H1 (cell line): ENCODE results near the gene MRPL40.

ENCODE experiments used
- POLR2A ChIP-seq, 2 experiments: IDR thresholded peaks; 1 replicate in 1 of 2; 2 replicates in 1 of 2; pipeline ENCODE4 v1.6.1; 2011; ENCODE audit warnings: low read depth in 2 of 2, low read length in 2 of 2, mild to moderate bottlenecking in 2 of 2; ENCODE audit errors: control extremely low read depth in 1 of 2
- TF ChIP-seq, protein P1 (sequence below), 3 experiments: IDR thresholded peaks; 1 replicate in 2 of 3; 2 replicates in 1 of 3; pipeline versions ENCODE4 v1.5.1 to v1.6.1; 2011; ENCODE audit warnings: low read length in 3 of 3, mild to moderate bottlenecking in 3 of 3, inconsistent platforms in 2 of 3, low read depth in 1 of 3, moderate library complexity in 1 of 3; ENCODE audit not compliant: insufficient read depth in 1 of 3; ENCODE audit errors: control extremely low read depth in 1 of 3

DNA sequence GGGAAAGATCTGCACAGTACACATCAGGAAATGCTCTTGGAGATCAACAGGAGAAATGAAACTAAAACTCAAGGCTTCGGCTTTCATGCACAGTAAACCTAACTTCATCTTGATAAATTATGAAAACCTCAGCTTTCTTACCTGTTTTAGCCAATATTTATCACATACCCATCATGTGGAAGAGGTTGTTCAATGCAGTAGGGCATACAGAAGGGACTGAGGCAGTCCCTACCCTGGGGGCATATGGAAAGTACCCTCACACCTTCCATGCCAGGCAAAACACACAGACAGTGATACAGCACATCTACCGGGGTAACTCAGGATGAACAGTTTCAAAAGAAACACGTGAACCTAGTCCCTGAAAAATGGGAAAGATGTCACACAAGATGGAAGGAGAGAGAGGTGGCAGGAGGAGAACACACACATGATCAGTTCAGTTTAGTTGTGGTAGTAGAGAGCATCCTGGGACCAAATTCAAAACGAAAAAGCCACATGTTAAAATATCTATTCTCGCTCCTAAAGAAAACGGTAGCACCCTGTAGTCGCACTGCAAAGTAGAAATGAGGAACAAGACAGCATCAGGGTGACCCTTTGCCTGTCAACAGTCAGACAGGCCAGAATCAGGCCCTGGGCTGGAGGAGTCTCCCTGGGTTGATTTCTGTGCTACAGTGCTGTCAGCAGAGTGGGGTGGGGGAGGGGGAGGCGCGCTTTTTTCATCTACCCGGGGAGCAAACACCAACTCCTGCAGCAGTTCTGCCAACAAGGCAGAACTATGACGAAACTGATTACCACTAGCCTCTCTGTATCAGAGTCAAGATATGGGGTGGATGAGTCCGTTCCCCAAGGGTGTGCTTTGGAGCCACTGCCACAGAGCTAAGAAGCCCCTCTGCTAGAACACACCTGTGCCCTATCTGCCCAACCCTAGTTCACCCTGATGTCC, 2.1 kb upstream of the MRPL40 start:
- TF ChIP-seq, protein P1, sequence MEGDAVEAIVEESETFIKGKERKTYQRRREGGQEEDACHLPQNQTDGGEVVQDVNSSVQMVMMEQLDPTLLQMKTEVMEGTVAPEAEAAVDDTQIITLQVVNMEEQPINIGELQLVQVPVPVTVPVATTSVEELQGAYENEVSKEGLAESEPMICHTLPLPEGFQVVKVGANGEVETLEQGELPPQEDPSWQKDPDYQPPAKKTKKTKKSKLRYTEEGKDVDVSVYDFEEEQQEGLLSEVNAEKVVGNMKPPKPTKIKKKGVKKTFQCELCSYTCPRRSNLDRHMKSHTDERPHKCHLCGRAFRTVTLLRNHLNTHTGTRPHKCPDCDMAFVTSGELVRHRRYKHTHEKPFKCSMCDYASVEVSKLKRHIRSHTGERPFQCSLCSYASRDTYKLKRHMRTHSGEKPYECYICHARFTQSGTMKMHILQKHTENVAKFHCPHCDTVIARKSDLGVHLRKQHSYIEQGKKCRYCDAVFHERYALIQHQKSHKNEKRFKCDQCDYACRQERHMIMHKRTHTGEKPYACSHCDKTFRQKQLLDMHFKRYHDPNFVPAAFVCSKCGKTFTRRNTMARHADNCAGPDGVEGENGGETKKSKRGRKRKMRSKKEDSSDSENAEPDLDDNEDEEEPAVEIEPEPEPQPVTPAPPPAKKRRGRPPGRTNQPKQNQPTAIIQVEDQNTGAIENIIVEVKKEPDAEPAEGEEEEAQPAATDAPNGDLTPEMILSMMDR (IDR thresholded peaks at IDR 0.05; ENCODE audit: control extremely low read depth in 1 of 3, insufficient read depth in 1 of 3, low read depth in 1 of 3, low read length in 3 of 3) = no peak
- TF ChIP-seq POLR2A (IDR thresholded peaks at IDR 0.05; ENCODE audit: control extremely low read depth in 1 of 2, low read depth in 2 of 2, low read length in 2 of 2) = no peak
